Esophagus squamous epithelium (tissue), 5 donors: Measurements from ENCODE around the gene OBSCN. TPM values are rescaled to one million over a fixed set of nuclear protein-coding genes. Genes with fewer than 3 reads are reported as not detected.

ENCODE experiments used
- DNase-seq: peaks from one replicate; lab custom pipeline; 2025; lab: John Stamatoyannopoulos, UW
- H3K27ac ChIP-seq, 4 donors: fragments of 200-600 bp; sonication (generic); one replicate each; pipeline ENCODE4 v1.5.1; 2016 to 2019; ENCODE audit warnings: mild to moderate bottlenecking in 1 of 4
- H3K27me3 ChIP-seq, 4 donors: fragments of 200-600 bp; sonication (generic); 1 replicate in 3 of 4; 2 replicates in 1 of 4; pipeline versions ENCODE4 v1.5.1 to v1.6.0; 2017 to 2021; ENCODE audit warnings: antibody characterized with exemption in 1 of 4
- H3K36me3 ChIP-seq, 3 donors: fragments of 200-600 bp; sonication (generic); one replicate each; pipeline ENCODE4 v1.5.1; 2016 to 2019
- H3K4me1 ChIP-seq, 3 donors: fragments of 200-600 bp; sonication (generic); one replicate each; pipeline ENCODE4 v1.5.1; 2017 to 2019
- H3K4me3 ChIP-seq, 4 donors: fragments of 200-600 bp; sonication (generic); 1 replicate in 3 of 4; 2 replicates in 1 of 4; pipeline ENCODE4 v1.5.1; 2016 to 2019; ENCODE audit warnings: mild to moderate bottlenecking in 2 of 4, moderate library complexity in 1 of 4
- H3K9me3 ChIP-seq, 3 donors: fragments of 200-600 bp; sonication (generic); one replicate each; pipeline ENCODE4 v1.5.1; 2016 to 2019
- POLR2A ChIP-seq, 4 donors: fragments of 450-650 bp; IDR thresholded peaks; one replicate each; pipeline ENCODE4 v1.6.1; 2017; ENCODE audit warnings: antibody characterized with exemption in 4 of 4, mild to moderate bottlenecking in 4 of 4, moderate library complexity in 3 of 4
- WGBS, 2 donors: methylation state at CpG; one replicate each; pipeline ENCODE4 v1.1.5; 2018; 5-methylcytosine and 5-hydroxymethylcytosine counted together
- intact Hi-C: fragments of 100-400 bp; cut with DNase I; formaldehyde crosslinking; loops from one replicate; pipeline ENCODE4 v1.15.0; 2022
- total RNA-seq, 4 donors: library from RNA; depleted of rRNA; stranded (reverse); fragments of >200 nt; gene quantifications; one replicate each; pipeline ENCODE4 v1.1.0, GENCODE V29; 2016
- TF ChIP-seq, protein P1 (sequence below), 6 experiments: fragments of 450-650 bp in 4 of 6; fragments of 200-600 bp in 2 of 6; sonication (generic) in 2 of 6; IDR thresholded peaks; one replicate each; pipeline ENCODE4 v1.5.1; 2016 to 2019; ENCODE audit warnings: antibody characterized with exemption in 6 of 6, mild to moderate bottlenecking in 4 of 6, moderate library complexity in 4 of 6
- donor health status: DM: yes; HTN: yes; CAD: no.

Gene OBSCN
- total RNA-seq, 4 donors from 2014 or later: 4.0 to 53.2 (median 13.8) TPM

DNA sequence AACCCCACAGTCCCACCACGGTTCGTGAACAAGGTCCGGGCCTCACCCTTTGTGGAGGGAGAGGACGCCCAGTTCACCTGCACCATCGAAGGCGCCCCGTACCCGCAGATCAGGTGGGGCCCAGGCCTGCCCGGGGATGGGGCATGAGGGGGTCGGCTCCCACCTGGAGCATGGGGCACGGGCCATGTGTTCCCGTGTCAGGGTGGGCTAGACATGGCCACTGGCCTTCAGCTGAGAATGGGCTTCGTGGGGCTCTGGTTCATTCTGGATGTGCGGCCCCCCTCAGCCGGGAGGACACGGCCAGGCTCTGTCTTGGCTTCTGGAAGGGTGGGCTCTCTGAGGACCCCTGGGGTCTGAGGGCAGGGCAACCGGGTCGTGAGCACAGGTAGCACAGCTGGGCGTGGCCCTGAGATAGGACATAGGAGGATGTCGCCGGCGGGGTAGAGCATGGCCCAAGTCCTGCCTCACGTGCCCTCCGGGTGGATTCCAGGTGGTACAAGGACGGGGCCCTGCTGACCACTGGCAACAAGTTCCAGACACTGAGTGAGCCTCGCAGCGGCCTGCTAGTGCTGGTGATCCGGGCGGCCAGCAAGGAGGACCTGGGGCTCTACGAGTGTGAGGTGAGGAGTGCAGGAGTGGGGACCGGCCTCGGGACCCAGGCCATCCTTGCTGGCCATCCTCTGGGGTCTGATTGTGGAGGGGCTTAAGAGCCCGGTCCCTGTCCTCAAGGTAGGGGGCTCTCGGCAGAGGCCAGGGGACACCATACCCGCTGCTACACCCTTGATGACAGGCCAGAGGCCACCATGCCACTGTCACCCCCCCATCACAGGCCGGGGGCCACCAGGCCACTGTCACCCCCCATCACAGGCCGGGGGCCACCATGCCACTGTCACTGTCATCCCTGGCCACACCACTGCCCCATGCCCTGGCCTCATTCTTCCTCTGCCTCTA is 143.3 kb downstream of the OBSCN start:
- peaks cover 0 to 9% (median 0%) of the 10 kb centered on the region in 3 donors for H3K36me3 ChIP-seq
- no peak overlapping the region for H3K4me3 ChIP-seq
- TF ChIP-seq POLR2A (IDR thresholded peaks at IDR 0.05): no peak
- TF ChIP-seq, protein P1, sequence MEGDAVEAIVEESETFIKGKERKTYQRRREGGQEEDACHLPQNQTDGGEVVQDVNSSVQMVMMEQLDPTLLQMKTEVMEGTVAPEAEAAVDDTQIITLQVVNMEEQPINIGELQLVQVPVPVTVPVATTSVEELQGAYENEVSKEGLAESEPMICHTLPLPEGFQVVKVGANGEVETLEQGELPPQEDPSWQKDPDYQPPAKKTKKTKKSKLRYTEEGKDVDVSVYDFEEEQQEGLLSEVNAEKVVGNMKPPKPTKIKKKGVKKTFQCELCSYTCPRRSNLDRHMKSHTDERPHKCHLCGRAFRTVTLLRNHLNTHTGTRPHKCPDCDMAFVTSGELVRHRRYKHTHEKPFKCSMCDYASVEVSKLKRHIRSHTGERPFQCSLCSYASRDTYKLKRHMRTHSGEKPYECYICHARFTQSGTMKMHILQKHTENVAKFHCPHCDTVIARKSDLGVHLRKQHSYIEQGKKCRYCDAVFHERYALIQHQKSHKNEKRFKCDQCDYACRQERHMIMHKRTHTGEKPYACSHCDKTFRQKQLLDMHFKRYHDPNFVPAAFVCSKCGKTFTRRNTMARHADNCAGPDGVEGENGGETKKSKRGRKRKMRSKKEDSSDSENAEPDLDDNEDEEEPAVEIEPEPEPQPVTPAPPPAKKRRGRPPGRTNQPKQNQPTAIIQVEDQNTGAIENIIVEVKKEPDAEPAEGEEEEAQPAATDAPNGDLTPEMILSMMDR (IDR thresholded peaks at IDR 0.05): no peak
- H3K27ac ChIP-seq: no peak overlapping the region
- no peaks in the 10 kb centered on the region for H3K9me3 ChIP-seq
- peaks cover 0 to 18% (median 6%) of the 10 kb centered on the region in 3 donors for H3K4me1 ChIP-seq
- WGBS, 2 donors: 93 to 100% methylated on average over 1 to 14 of the region's 37 CpGs
- DNase-seq: no peak
- H3K27me3 ChIP-seq: no peaks in the 10 kb centered on the region
- intact Hi-C loops: no loop called here

DNA sequence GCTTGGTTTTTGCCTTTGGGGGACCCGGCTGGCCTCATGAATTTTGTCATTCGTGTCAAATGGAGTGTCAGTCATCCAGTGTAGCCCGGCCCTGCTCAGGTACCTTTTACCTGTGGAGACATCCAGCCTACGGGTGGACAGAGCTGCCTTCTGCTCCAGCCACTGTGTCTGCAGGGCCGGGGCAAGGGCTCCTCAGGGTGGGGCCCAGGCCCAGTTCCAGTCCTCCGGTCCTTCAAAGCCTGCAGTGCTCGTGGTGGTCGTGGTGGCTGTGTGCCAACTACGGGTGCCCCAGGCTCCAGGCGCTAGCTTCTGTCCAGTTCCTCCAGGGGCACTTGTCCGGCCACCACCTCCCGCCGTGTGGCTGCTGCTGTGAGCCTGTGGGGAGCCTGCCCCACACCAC is 144.0 kb downstream of the OBSCN start:
- no peaks in the 10 kb centered on the region for H3K9me3 ChIP-seq
- DNase-seq: no peak
- WGBS, 2 donors: 80 to 100% methylated on average over 1 of the region's 13 CpGs
- TF ChIP-seq, protein P1 (IDR thresholded peaks at IDR 0.05): no peak
- TF ChIP-seq POLR2A (IDR thresholded peaks at IDR 0.05): no peak
- intact Hi-C loops: no loop called here
- no peaks in the 10 kb centered on the region for H3K27me3 ChIP-seq
- H3K36me3 ChIP-seq: peaks cover 0 to 9% (median 0%) of the 10 kb centered on the region in 3 donors
- H3K27ac ChIP-seq: no peak overlapping the region
- H3K4me1 ChIP-seq: peaks cover 0 to 18% (median 6%) of the 10 kb centered on the region in 3 donors
- no peak overlapping the region for H3K4me3 ChIP-seq

GRCh38 chr1:228352677-228353481 is 145.0 kb downstream of the OBSCN start:
- H3K4me3 ChIP-seq: no peak overlapping the region
- H3K27me3 ChIP-seq: no peaks in the 10 kb centered on the region
- H3K36me3 ChIP-seq: peaks cover 0 to 9% (median 0%) of the 10 kb centered on the region in 3 donors
- peaks cover 0 to 18% (median 6%) of the 10 kb centered on the region in 3 donors for H3K4me1 ChIP-seq
- DNase-seq: no peak
- H3K27ac ChIP-seq: no peak overlapping the region
- no peak for TF ChIP-seq POLR2A (IDR thresholded peaks at IDR 0.05)
- TF ChIP-seq, protein P1 (IDR thresholded peaks at IDR 0.05): no peak
- intact Hi-C loops: no loop called here
- WGBS, 2 donors: 88% methylated on average over 6 of the region's 29 CpGs; no CpG with 5 or more reads in 1 of the 2 donors
- no peaks in the 10 kb centered on the region for H3K9me3 ChIP-seq

GRCh38 chr1:228353601-228354371 is 145.9 kb downstream of the OBSCN start:
- Histone ChIP-seq H3K4me3 (no peak overlapping the region), H3K4me1 (peaks cover 0 to 18% (median 6%) of the 10 kb centered on the region in 3 donors), H3K27me3 (no peaks in the 10 kb centered on the region), H3K27ac (no peak overlapping the region), H3K36me3 (peaks cover 0 to 9% (median 0%) of the 10 kb centered on the region in 3 donors), H3K9me3 (no peaks in the 10 kb centered on the region)
- intact Hi-C loops: no loop called here
- TF ChIP-seq, protein P1 (IDR thresholded peaks at IDR 0.05): no peak
- no peak for TF ChIP-seq POLR2A (IDR thresholded peaks at IDR 0.05)
- DNase-seq: no peak
- 73 to 90% methylated on average over 2 to 4 of the region's 11 CpGs for WGBS, 2 donors
